ENCODE data around the gene GOPC. TPM values are rescaled to one million over a fixed set of nuclear protein-coding genes. Genes with fewer than 3 reads are reported as not detected.

Gene GOPC
- total and polyA plus RNA-seq, 2 donors (not counting 3 experiments of a cell fraction or from before 2014, with no cell fraction given): 7.8 to 22.8 TPM

- Histone ChIP-seq H4K20me1 (replicated peaks; ENCODE audit: control insufficient read depth, extremely low read depth, insufficient read depth, low read length) (no peaks in the 10 kb centered on the region), H3K36me3 (ENCODE audit: control insufficient read depth in 2 of 2, extremely low read depth in 1 of 2, insufficient read depth in 2 of 2, low read length in 2 of 2) (peaks cover 12 to 31% of the 10 kb centered on the region in 2 experiments), H3K79me2 (ENCODE audit: control insufficient read depth, insufficient read depth, low read length) (peaks cover 3% of the 10 kb centered on the region), H3K9ac (replicated peaks; ENCODE audit: extremely low read depth, insufficient read depth, low read length) (no peak overlapping the region), H2AFZ (ENCODE audit: low read depth, low read length) (no peak overlapping the region), H3K4me3 (replicated peaks in 1 of 3; ENCODE audit: insufficient read depth in 1 of 3, low read depth in 1 of 3, low read length in 3 of 3) (no peak overlapping the region), H3K9me1 (replicated peaks; ENCODE audit: control insufficient read depth, extremely low read depth, insufficient read depth, low read length) (no peaks in the 10 kb centered on the region), H3K27ac (ENCODE audit: insufficient read depth, low read depth, low read length) (no peak overlapping the region), H3K4me2 (ENCODE audit: insufficient read depth, low read length) (no peak overlapping the region), H3K4me1 (ENCODE audit: control insufficient read depth, extremely low read depth, insufficient read depth, low read length) (peaks cover 15% of the 10 kb centered on the region), H3K27me3 (ENCODE audit: control insufficient read depth in 2 of 2, insufficient read depth in 2 of 2, low read length in 2 of 2) (no peaks in the 10 kb centered on the region), H3K9me3 (replicated peaks; ENCODE audit: control insufficient read depth, insufficient read depth, low read length) (no peaks in the 10 kb centered on the region)
- intact Hi-C loops (cut with micrococcal nuclease) (no loop called here), dilution Hi-C loops (cut with MboI; ENCODE audit: extremely low pct_ligation_motif_present, low sequenced_read_pairs) (no loop called here)
- DNase-seq (ENCODE audit: low read depth, low spot score): no peak
- FAIRE-seq: no peak
- BruUV-seq (replicated peaks): no TSS peak
- TF ChIP-seq POLR2A (IDR thresholded peaks at IDR 0.05; ENCODE audit: low read depth, low read length) (no peak), EZH2 (IDR thresholded peaks at IDR 0.05; ENCODE audit: borderline replicate concordance, low read depth, low read length, severe bottlenecking) (no peak), POLR2AphosphoS5 (IDR thresholded peaks at IDR 0.05; ENCODE audit: insufficient read depth, low read depth, low read length) (no peak), CTCF (IDR thresholded peaks at IDR 0.05; ENCODE audit: extremely low read depth in 1 of 2, insufficient read depth in 1 of 2, low read depth in 1 of 2, low read length in 2 of 2) (no peak), GATA2 (IDR thresholded peaks at IDR 0.05; ENCODE audit: insufficient read depth, insufficient read length, low read depth, low read length) (no peak), FOS (IDR thresholded peaks at IDR 0.05; ENCODE audit: borderline replicate concordance, insufficient read depth, low read length) (no peak), JUN (IDR thresholded peaks at IDR 0.05; ENCODE audit: borderline replicate concordance, insufficient read depth, insufficient read length, low read depth) (no peak), MYC (IDR thresholded peaks at IDR 0.05; ENCODE audit: low read depth, low read length) (no peak), MAX (IDR thresholded peaks at IDR 0.05; ENCODE audit: insufficient read depth, insufficient read length) (no peak)
- ChIA-PET CTCF (no interaction called here), POLR2A (no interaction called here)
These were observed 63.7 kb downstream of the GOPC start for GRCh38 chr6:117538615-117539014.
